Muscle layer of duodenum (tissue), 2 donors: ENCODE data around the gene CDCA3.
"Not testable (repeated sequence)": the region's sequence is repeated elsewhere in the genome, so short reads cannot be mapped to it uniquely, and the experiment has no call there.

Experiments
- H3K27ac ChIP-seq: one replicate; pipeline ENCODE4 v1.7.0; 2013; ENCODE audit warnings: mild to moderate bottlenecking, low read length
- H3K27me3 ChIP-seq: one replicate; pipeline ENCODE4 v1.7.0; 2013; ENCODE audit warnings: low read depth, mild to moderate bottlenecking, control low read depth, low read length
- H3K36me3 ChIP-seq, 2 donors: one replicate each; pipeline ENCODE4 v1.7.0; 2013; ENCODE audit warnings: low read length in 2 of 2, control low read depth in 1 of 2, mild to moderate bottlenecking in 1 of 2; ENCODE audit not compliant: insufficient read depth in 2 of 2, control insufficient read depth in 1 of 2
- H3K4me1 ChIP-seq, 2 donors: one replicate each; pipeline ENCODE4 v1.7.0; 2013; ENCODE audit warnings: low read length in 2 of 2, mild to moderate bottlenecking in 2 of 2, control low read depth in 1 of 2, moderate library complexity in 1 of 2; ENCODE audit not compliant: insufficient read depth in 2 of 2, control insufficient read depth in 1 of 2
- H3K4me3 ChIP-seq, 2 donors: one replicate each; pipeline ENCODE4 v1.7.0; 2013; ENCODE audit warnings: low read length in 2 of 2, low read depth in 1 of 2, mild to moderate bottlenecking in 1 of 2
- H3K9me3 ChIP-seq, 2 donors: one replicate each; pipeline ENCODE4 v1.7.0; 2013; ENCODE audit warnings: low read length in 2 of 2, control low read depth in 1 of 2, mild to moderate bottlenecking in 1 of 2; ENCODE audit not compliant: control insufficient read depth in 1 of 2
- donor health status: healthy.

The CDCA3 gene

DNA sequence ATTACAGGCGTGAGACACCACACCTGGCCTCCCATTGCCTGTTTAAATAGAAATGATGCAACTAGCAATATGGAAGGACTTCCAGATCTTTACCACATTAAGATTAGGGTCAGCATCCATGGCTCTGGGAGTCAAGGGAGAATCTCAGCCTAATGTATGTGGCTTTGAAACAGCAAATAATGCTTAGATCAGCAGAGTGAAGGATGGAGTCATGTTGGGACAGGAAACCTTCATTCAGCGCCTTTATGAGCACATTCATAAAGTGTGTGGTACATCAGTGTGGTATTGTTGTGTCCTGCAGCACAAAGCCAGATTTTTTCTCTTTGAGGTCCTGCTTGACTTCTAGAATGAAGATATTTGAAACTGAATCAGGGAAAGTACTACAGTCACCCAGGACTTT lies 37.3 kb upstream of the CDCA3 start:
- Histone ChIP-seq H3K4me1 (no peaks in the 10 kb centered on the region), H3K4me3 (no peak overlapping the region), H3K9me3 (no peaks in the 10 kb centered on the region), H3K36me3 (peaks cover 5 to 20% of the 10 kb centered on the region in 2 donors), H3K27ac (no peak overlapping the region), H3K27me3 (no peaks in the 10 kb centered on the region)

DNA sequence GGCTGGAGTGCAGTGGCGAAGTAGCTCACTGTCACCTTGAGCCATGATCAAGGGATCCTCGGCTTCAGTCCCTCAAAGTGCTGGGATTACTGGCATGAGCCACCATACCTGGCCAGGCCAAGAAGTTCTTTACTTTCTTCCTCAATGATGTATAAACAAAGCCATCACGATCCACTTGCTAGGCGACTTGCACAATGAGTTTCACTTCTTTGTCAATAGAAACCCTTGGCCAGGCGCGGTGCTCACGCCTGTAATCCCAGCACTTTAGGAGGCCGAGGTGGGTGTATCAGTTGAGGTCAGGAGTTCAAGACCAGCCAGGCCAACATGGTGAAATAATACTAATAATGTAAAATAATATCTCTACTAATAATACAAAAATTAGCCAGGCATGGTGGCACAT lies 36.4 kb upstream of the CDCA3 start:
- H3K27me3 ChIP-seq, result no peaks in the 10 kb centered on the region
- H3K27ac ChIP-seq, result no peak overlapping the region
- no peaks in the 10 kb centered on the region for H3K4me1 ChIP-seq
- H3K36me3 ChIP-seq, result peaks cover 5 to 20% of the 10 kb centered on the region in 2 donors
- no peaks in the 10 kb centered on the region for H3K9me3 ChIP-seq
- H3K4me3 ChIP-seq, result no peak overlapping the region

DNA sequence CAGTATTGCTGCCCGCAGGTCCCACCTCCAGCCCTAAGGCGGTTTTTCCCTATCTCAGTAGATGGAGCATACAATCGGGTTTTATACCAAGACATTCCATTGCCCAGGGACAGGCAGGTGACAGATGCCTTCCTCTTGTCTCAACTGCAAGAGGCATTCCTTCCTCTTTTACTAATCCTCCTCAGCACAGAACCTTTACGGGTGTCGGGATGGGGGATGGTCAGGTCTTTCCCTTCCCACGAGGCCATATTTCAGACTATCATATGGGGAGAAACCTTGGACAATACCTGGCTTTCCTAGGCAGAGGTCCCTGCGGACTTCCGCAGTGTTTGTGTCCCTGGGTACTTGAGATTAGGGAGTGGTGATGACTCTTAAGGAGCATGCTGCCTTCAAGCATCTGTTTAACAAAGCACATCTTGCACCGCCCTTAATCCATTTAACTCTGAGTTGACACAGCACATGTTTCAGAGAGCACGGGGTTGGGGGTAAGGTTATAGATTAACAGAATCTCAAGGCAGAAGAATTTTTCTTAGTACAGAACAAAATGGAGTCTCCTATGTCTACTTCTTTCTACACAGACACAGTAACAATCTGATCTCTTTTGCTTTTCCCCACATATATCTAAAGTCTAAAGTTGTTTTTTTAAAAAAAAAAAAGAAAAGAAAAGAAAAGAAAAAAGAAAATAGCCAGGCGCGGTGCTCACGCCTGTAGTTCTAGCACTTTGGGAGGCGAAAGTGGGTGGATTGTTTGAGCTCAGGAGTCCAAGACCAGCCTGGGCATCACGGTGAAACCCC lies 35.3 kb upstream of the CDCA3 start:
- H3K4me3 ChIP-seq, H3K27ac ChIP-seq, H3K9me3 ChIP-seq, H3K4me1 ChIP-seq, H3K27me3 ChIP-seq: not testable (repeated sequence)
- H3K36me3 ChIP-seq, result peaks cover 5 to 20% of the 10 kb centered on the region in 2 donors

DNA sequence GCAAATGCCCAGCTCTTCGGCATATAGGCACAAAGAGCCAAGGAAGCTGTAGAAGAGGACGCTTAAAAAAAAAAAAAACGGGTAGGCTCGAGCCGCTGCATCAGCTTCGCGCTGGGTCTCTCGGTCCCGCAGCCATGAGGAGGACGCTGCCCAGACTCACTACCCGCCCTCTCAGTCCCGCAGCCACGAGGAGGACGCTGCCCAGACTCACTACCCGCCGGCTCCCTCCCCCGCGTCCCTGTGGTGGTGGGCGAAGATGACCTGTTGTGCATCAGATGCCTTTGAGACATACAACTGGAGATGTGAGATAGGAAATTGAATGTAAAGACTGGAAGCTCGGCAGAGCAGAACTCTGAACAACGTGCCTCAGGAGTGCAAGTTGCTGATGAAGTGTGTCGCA lies 33.5 kb upstream of the CDCA3 start:
- peaks cover 5 to 17% of the 10 kb centered on the region in 2 donors for H3K36me3 ChIP-seq
- no peaks in the 10 kb centered on the region for H3K4me1 ChIP-seq
- H3K4me3 ChIP-seq, result no peak overlapping the region
- H3K9me3 ChIP-seq, result no peaks in the 10 kb centered on the region
- H3K27me3 ChIP-seq, result no peaks in the 10 kb centered on the region
- H3K27ac ChIP-seq, result no peak overlapping the region

DNA sequence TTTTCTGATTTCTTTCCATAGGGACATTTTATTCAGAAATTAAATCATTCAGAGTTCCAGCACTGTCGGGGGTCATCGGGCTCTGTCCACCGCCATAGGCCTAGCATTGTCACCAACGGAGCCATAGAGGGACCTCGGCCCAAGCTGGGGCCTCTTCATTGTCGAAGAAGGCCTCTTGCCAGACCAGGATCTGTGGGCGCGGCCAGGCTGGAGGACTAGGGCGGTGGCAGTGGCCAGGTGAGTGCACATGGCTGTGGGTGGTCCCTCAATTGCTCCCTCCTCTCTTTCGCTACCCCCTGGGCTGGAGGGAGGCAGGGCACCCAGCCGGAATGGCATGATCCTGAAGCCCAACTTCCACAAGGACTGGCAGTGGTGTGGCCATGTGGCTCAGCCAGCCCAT lies 32.6 kb upstream of the CDCA3 start:
- Histone ChIP-seq H3K27ac (no peak overlapping the region), H3K4me3 (no peak overlapping the region), H3K27me3 (no peaks in the 10 kb centered on the region), H3K4me1 (no peaks in the 10 kb centered on the region), H3K36me3 (peaks cover 5 to 17% of the 10 kb centered on the region in 2 donors), H3K9me3 (no peaks in the 10 kb centered on the region)

DNA sequence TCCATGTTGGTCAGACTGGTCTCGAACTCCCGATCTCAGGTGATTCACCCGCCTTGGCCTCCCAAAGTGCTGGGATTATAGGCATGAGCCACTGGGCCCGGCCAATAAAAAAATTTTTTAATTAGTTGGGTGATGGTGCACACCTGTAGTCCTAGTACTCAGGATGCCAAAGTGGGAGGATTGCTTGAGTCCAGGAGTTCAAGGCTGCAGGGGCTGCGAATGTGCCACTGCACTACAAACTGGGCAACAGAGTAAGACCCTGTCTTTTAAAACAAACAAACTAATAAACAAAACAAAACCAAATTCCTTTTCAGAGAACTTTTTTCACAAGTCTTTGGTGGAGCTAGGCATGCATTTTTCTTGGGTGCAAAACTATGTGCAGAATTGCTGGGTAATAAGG lies 32.2 kb upstream of the CDCA3 start:
- no peak overlapping the region for H3K27ac ChIP-seq
- no peaks in the 10 kb centered on the region for H3K27me3 ChIP-seq
- H3K36me3 ChIP-seq, result peaks cover 5 to 17% of the 10 kb centered on the region in 2 donors
- no peaks in the 10 kb centered on the region for H3K4me1 ChIP-seq
- H3K9me3 ChIP-seq, result no peaks in the 10 kb centered on the region
- H3K4me3 ChIP-seq, result no peak overlapping the region

DNA sequence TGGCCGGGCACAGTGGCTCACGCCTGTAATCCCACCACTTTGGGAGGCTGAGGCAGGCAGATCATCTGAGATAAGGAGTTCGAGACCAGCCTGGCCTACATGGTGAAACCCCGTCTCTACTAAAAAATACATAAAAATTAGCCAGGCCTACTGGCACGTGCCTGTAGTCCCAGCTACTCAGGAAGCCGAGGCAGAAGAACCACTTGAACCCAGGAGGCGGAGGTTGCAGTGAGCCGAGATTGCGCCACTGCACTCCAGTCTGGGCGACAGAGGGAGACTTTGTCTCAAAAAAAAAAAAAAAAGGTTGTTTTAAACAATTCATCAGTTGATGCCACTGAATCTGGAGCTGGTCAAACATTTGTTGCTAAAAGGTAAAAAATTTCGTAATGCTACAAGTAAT lies 28.7 kb upstream of the CDCA3 start:
- H3K4me1 ChIP-seq, H3K27ac ChIP-seq, H3K9me3 ChIP-seq, H3K27me3 ChIP-seq, H3K4me3 ChIP-seq: not testable (repeated sequence)
- H3K36me3 ChIP-seq, result peaks cover 5 to 15% of the 10 kb centered on the region in 2 donors

DNA sequence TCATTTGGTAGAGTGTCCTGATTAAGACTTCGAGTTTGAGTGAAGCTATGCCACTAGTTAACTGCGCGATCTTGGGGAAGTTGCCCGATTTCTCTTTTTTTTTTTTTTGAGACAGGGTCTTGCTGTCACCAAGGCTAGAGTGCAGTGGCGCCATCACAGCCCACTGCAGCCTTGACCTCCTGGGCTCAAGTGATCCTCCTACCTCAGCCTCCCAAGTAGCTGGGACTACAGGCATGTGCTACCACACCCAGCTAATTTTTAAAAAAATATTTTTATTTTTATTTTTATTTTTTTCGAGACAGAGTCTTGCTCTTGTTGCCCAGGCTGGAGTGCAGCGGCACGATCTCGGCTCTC lies 22.9 kb upstream of the CDCA3 start:
- Histone ChIP-seq H3K4me1 (peaks cover 10 to 34% of the 10 kb centered on the region in 2 donors), H3K27ac (peak overlapping the region; percentile 76), H3K36me3 (peaks cover 10 to 11% of the 10 kb centered on the region in 2 donors), H3K4me3 (peak overlapping the region; percentile 86 to 97)
- H3K27me3 ChIP-seq, H3K9me3 ChIP-seq: not testable (repeated sequence)

DNA sequence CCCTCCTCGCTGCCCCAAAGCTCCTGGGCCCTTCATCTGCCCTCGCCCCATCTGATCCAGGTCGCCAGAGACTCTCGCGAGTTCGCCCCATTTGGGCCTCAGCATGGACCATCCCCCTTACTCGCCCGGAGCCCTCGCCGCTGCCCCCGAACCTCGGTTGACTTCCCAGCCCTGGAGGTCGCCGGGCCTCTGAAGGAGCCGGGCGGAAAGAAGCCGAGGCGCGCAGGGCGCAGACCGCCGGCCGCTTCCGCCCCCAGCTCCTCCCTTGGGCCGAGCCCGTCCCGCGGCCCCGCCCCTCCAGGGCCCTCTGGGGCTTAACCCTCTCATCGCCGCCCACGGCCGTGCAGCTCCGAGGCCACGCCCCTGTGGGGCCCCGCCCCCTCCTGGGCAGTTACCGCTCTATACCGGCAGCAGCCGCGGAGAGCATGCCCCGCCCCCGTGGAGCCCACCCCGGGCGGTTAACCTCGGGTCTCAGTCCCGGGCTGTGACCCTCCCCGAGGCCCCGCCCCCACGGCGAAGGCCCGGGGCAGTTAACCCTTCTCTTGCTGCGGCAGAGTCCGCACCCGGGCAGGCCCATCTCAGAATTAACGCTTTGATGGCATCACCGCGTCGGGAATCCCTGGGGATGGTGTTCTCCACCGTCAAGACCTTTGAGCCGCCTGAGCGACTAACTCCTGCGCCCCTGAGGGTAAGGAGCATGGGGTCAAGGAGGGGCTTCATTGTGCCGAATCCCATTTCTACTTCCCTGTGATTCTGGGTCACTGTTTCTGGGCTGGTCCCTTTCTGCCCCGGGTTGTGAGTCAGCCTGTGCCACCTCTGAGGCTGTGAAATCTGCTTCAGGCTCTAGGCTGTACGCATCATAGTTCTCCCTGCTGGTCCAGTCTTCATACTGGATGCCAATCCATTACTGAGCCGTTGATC lies 22.3 kb upstream of the CDCA3 start, which contains the start of gene SPSB2:
Gene SPSB2 (minus strand): TSS at position 210 of the 921 bp plus-strand sequence. CDS start 402 bp downstream, outside the sequence.
- Histone ChIP-seq H3K27me3 (no peaks in the 10 kb centered on the region), H3K27ac (peak within 1 kb of the TSS; percentile 76), H3K4me1 (peaks cover 16 to 40% of the 10 kb centered on the region in 2 donors), H3K36me3 (peaks cover 10 to 11% of the 10 kb centered on the region in 2 donors), H3K9me3 (no peaks in the 10 kb centered on the region), H3K4me3 (peak within 1 kb of the TSS; percentile 86 to 97)

DNA sequence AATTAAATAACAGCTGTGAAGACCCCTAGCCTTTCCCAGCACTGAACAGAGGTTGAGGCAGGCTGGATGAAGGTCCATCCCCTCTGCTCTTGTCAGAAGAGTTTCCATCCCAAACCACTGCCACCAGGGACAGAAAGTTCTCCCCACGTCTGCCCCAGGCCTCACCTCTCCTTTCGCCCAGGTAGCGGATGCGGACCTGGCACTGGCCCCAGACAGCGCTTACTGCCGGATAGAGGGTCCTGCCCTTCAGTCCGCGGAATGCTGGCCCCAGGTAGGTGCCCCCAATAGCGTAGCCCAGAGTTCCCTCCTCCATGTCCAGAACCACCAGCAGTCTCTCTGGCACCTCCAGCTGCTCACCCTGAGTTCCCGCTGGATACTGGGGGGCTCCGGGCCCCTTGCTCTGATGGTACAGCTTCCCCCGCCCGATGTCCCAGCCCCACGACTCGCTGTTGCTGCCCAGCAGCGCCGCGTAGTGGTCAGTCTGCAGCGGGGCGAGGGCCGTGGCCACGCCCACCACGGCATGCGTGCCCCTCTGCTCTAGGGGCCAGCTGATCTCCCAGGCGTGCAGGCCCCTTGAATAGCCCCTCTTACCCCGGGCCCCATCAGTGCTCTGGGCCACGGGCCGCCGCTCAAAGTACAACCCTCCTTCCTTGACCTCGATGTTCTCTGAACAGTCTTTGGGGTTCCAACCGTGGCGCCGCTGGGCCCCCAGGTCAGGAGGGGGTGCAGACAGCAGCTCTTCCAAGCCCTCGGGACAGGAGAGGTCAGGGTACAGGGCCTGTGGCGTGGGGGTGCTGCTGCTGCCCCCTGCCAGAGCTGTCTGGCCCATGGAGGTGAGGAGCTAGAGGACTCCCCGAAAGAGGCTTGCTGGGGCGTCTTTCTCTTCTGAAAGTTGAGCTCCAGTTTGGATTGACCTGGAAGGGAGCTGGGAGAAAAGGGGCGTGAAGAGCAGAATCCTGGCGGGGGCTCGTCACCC lies 21.3 kb upstream of the CDCA3 start:
- Histone ChIP-seq H3K27ac (peak overlapping the region; percentile 75), H3K4me1 (peaks cover 19 to 43% of the 10 kb centered on the region in 2 donors), H3K27me3 (no peaks in the 10 kb centered on the region), H3K36me3 (peaks cover 10 to 11% of the 10 kb centered on the region in 2 donors), H3K9me3 (no peaks in the 10 kb centered on the region), H3K4me3 (peak overlapping the region; percentile 86 to 97)
